ENCODE results near the gene AUH. TPM values are rescaled to one million over a fixed set of nuclear protein-coding genes. Genes with fewer than 3 reads are reported as not detected.

The AUH gene
- total RNA-seq, 1 donor from 2014 or later = 28.8 TPM

DNA sequence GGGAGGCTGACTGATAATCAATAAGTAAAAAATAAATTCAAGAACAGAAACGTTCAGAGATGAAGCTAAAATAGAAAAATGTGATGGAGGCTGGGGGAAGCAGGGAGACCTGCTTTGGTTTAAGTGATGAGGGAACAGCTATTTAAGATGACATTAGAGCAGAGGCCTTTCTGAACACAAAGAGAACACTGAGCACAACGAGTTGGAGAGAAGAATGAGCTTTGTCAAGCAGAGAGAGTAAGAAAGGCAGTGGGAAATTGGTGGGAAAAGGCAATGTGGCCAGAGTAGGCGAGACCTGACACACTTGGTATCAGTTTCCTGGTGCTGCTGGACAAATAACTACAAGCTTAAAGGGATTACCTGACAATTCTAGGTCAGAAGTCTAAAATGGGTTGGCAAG is 20.0 kb downstream of the AUH start:
- intact Hi-C loops (cut with micrococcal nuclease) = no loop called here

DNA sequence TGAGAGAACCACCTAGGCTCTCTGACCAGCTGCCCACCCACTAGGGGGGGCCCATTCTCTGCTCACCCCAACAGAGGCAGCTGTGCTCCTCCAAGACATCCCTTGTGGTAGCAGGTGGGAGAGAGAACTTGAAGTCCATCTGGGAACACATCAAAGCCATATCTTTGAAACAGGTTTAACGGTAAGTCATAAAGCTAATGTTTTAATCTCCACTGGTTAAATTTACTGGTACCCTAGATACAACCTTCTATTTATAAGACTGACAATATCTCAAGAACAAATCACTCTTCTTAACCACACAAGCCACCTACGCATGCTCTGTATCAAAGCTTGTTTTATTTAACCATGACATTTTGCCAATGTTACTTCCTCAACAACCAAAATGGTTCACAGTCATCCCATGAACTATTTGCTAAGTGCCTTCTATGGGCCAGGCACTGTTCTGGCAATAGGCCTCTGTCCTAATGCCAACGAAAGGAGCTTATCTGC is 20.4 kb downstream of the AUH start:
- intact Hi-C loops (cut with micrococcal nuclease) = no loop called here

DNA sequence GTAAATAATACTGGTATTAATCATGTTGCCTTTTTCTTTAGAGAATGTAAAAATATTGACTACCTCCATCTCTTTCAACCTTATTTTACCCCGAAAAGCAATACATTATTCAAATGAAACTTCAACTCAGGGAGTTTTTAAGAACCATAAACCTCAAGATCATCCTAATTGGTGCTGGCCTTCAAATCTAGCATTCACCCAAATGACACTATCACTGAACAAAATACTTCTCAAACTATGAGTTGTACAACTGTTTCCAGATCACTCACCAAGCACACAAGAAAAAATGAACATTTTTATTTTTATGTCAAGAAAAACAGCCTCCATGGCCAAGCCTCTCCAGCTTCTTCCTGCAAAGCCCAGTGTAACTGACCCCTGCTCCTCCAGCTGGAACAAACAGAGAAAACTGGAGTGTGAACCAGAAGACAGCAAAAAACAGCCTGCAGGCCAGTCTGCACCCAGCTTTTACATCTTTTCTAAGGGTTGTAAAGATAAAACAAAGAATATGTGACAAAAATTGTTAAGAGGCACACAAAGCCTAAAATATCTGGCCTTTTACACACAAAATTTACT is 21.2 kb downstream of the AUH start:
- intact Hi-C loops (cut with micrococcal nuclease) = no loop called here

DNA sequence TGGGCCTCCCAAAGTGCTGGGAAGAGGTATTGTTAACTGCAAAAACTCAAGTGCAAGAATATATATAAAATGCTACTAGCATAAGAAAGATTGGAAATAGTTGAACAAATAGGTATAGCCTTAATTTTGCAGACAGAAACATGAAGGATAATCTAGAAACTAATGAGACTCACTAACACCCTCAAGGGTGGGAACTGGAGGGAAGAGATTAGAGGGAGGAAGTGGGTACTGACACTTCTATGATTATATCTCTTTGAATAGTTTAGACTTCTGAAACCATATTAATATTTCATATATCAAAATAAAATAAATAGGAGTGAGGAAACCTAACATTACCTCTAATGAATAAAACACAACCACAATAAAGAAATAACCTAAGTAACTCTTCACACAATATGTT is 23.0 kb downstream of the AUH start:
- intact Hi-C loops (cut with micrococcal nuclease) = no loop called here

DNA sequence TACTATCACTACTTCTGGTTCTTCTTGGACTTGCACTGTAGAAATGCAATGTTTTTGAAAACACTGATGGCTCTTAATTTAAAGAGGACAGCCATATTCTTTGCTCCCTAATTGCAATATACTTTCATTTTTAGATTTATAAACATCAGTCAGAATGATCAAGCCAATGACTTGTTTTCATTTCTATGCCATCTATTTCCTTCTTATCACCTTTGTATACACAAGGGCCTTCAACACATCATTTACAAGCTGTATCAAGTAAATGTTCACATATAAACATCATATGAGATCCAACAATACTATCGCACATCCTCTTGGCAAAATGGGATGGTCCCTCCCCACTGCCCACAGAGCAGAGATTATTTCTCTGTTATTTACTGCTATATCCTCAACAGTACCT is 24.9 kb downstream of the AUH start:
- intact Hi-C loops (cut with micrococcal nuclease) = no loop called here

DNA sequence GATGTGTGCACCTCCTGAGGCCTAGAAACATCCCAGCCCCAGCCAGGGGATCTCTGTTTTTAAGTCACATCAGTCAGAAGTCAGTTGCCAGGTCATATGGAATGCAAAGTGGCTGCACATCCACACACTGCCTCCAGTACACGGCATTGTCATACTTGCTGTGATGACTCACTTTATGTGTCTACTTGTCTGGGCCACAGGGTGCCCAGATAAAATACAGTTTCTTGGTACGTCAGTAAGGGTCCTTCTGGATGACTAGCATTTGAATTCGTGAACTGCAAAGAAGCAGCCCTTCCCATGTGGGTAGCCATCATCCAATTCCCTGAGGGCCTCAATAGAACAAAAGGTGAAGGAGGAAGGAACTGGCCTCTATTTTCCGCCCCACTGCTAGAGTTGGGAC is 27.7 kb downstream of the AUH start:
- intact Hi-C loops (cut with micrococcal nuclease) = no loop called here

DNA sequence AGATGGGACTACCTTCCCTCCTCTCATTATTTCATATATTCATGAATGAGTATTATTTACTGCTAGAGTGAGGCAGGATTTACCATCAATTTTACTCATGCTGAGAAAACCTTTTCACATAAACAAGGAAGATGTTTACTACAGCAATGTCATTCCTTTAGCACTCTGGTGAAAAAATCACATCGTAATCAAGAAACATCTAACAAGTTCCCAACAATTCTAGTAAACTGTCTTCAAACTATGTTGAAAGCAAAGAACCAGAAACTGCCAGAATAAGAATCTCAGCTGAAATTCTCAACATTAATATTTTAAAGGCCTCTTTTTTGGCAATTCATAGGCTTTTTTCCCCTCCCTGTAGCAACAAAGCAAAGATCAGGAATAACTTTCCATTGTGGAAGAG is 28.2 kb downstream of the AUH start:
- intact Hi-C loops (cut with micrococcal nuclease) = no loop called here

DNA sequence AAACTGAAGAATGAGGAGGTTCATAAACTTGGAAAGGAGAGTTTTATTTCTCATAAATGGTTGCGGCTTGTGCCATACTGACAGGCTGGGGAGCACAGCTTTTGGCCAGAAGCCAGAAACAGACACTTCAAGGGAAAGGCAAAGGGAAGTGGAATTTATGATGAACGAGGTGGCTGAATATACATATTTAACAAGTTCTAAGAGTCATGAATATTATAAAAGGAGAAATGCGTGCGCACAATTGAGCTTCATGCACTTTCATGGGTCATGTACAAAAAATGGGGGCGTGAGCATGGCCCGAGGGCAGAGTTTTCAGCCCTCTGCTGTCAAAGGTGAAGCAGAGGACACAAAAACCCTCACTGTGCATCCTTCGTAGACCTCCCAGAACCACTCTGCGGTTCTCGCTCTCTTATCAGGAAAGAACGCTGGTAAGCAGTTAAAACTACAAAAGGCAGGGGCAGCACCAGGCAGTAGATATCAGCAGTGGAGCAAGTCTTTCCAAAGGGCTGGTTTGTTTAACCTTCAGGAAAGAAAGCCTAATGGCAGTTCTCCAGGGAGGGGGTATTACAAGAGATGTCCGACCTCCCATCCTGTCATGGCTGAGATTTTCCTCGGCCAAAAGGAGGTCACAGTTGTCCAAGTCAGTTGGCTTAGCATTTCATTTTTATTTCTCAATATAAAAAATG is 29.0 kb downstream of the AUH start:
- intact Hi-C loops (cut with micrococcal nuclease) = no loop called here

DNA sequence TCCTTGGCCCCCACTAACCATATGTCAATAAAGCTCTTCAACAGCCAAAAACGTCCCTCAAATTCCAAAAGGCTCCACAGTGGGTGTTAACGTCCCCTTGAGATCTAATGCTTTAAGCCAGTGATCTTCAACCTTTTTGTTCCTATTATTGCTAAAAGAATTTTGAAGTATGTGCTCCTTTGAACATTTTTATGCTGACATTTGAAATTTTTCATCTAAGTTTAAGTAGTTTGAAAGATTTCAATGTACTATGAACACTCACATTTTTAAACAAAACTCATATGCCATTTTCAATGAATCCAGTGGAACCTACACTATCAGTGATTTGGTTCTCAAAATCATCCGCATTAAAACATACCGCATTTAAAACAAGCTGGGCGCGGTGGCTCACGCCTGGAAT is 29.9 kb downstream of the AUH start:
- intact Hi-C loops (cut with micrococcal nuclease) = no loop called here

DNA sequence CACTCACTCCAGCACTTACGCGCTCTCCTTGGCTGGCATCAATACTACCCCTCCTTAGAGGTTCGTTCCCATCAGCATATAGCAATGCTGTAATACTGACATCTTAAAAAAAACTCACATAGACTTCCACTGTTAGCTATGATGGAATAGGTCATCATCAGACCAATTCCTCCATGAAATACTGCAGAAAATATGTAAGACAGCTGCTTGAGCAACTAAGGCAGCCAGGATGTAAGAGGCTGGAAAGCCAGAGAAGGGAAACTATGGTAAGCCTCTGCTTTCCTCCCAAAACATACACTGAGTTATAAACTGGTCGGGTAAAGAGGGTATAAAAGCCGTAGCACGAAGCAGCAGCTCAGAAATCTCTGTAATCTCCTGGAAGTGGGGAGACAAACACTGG is 33.5 kb downstream of the AUH start:
- intact Hi-C loops (cut with micrococcal nuclease) = no loop called here

DNA sequence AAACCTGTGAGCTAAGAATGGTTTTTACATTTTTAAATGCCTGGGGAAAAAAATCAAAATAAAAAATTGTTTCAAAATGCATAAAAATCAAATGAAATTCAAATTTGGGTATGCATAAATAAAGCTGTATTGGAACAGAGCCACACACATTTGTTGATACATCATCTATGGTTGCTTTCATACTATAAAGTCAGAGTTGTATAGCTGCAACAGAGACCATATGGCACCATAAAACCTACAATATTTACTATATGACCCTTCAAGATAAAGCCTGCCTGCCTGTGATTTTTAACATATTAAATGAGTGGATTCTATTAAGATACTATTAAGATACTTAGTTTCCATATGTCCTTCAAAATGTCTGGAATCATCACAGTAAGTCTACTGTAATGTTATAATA is 40.0 kb downstream of the AUH start:
- intact Hi-C loops (cut with micrococcal nuclease) = no loop called here

DNA sequence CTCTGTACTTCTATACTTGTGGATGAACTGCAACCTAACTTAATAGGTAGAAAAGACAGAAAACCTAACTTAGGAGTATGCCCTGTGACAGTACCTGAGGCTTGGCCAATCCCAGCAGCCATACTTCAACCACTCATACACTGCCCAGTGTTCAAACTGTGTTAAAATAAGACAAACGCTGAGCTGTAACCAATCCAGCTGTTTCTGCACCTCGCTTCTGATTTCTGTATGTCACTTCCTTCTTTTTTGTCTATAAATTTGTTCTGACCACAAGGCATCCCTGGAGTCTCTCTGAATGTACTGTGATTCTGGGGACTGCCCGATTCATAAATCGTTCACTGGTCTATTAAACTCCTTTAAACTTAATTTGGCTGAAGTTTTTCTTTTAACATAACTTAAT is 41.4 kb downstream of the AUH start:
- intact Hi-C loops (cut with micrococcal nuclease) = no loop called here

DNA sequence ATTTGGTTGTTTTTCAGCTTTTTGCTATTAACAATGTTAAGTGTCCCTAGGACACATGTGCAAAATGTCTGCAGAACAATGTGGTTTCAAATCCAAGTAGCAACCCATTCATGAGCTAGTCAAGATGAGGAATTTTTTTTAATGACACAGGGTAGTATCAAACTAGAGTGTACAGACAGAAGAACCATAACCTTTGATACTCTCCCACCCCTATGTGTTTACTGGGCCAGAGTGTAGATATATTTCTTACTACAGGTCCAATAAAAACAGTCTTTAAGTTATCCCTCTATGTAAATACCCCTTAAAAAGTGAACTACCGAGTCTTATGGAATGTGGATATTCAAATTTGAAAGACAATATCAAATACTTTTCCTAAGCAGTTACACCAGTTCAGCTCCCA is 45.6 kb downstream of the AUH start:
- intact Hi-C loops (cut with micrococcal nuclease) = no loop called here

DNA sequence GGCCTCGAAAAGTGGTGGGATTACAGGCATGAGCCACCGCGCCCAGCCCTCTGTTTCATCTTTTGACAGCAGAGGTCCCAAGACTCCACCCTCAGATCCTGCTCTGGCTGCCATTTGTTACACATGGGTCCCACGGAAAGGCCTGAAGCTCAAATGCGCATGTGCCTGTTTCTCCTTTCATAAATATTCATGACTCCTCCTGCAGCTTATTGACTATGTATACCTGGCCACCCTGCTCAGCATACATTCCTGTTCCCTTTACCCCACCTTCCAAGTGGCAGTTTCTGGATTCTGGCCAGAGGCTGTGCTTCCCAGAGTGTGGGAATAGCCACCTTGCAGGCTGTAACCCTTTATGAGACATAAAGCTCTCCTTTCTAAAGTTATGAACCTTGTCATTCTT is 46.5 kb downstream of the AUH start:
- intact Hi-C loops (cut with micrococcal nuclease) = no loop called here

DNA sequence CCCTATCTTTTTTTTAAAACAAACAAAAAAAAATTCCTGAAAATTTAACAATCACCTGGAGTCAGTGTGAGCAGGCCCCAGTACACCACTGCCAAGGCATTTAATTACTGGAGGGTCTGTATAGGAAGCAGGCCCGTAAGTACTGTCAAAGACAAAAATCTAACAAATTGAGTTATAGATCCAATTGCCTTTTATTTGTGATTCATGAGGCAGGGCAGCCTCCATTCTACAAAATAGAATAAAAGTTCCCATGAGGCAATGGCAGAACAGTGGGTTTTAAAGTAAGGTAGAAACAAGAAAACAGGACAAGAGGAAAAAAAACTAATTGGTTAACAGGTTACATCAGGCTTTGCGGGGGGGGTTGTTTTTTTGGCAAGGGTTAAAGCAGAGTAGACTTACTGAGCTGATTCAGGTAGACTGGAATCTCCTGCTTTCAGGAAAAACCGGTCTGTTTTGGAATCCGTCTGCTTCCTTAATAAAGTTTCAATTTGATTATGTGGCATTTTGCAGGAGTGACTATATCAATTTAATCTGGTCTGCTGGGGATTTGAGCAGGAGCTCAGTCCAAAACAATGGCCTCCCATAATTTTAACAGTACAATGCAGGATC is 48.9 kb downstream of the AUH start:
- intact Hi-C loops (cut with micrococcal nuclease) = no loop called here

DNA sequence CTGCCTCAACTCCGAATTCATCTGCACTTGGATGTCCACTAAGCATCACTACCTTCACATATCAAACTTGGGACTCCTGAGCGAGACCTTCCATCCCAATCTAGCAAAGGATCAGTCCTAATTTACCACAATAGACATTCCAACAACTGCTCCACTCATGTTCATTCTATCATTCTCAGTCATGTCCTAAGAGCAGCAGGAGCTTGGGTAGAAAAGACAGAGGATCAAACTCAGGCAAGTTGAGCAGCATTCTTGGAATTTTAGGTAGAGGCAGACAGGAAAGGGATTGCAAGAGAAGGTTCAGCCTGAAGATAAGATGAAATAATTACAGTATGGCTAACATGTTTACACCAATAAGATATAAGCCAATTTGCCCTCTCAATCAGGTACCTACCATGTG is 51.7 kb downstream of the AUH start:
- intact Hi-C loops (cut with micrococcal nuclease) = no loop called here

DNA sequence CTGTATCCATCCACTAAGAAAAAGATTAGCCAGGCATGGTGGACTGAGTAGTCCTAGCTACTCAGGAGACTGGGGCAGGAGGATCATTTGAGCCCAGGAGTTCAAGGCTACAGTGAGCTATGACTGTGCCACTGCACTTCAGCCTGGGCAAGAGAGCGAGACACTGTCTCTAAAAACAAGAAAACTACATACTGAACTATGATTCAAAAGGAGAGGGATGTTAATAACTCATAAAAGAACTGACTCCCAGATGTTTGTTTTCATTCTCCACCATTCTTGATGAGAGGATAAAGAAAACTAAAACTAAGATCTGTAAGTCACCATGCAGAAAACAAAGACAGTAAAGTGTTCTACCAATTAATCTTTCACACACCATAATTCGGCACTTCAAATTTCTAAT is 53.5 kb downstream of the AUH start:
- intact Hi-C loops (cut with micrococcal nuclease) = no loop called here

DNA sequence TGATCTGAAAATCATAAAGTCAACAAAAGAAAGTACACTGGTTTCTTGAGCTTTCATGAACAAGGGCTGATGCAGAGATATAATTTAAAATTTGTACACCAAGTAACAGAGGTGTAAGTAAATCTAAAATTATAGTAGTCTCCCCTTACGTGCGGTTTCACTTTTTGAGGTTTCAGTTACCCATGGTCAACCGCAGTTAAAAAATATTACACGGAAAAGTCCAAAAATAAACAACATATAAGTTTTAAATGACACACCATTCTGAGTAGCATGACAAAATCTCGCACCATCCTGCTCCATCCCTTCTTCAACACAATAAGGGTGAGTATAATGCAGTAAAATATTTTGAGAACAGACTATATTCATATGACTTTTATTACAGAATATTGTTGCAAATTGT is 54.4 kb downstream of the AUH start:
- intact Hi-C loops (cut with micrococcal nuclease) = no loop called here

DNA sequence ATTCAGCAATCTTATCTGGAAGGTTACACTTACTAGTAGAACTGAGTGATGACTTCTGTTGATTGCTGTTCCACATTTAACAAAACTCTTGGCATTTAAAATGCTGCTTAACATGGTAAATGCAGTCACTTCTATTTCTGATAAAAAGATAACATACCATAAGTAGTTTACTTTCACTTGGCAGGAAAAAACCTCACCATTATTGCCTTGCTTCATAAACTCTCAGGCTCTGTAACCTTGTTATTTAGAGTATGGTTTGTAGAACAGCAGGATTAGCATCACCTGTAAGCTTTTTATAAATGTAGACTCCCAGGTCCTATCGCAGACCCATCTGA is 55.5 kb downstream of the AUH start:
- intact Hi-C loops (cut with micrococcal nuclease) = no loop called here

DNA sequence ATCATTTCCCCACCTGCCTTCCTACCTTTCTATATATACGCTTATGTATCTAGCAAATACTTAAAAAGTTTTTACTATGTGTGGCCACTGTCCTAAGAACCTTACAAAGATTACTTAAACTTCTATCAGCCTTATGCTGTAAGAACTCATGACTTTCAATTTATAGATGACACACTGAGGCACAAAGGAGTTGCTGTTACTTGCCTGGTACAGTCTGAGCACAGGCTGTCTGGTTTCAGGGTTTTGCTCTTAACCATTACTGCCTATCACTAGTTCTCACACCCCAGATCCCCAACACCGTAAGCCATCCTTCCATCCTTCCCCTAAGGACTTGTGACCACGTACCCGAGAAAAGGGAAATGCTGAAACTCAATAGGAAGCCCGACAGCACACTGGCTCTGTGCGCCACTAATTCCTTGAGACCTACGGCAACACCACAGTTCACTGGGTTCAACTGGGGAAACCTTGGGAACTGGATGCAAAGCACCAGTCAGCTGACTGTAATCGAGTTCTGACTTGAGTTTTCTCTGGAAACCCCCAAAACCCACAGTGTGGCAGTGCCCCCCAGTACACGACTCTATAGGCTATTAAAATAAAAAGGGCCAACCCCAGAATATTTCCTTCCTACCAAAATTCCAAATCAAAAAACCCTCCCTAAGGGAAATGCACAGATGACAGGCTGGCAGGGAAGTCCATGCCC is 56.0 kb downstream of the AUH start:
- intact Hi-C loops (cut with micrococcal nuclease) = no loop called here

DNA sequence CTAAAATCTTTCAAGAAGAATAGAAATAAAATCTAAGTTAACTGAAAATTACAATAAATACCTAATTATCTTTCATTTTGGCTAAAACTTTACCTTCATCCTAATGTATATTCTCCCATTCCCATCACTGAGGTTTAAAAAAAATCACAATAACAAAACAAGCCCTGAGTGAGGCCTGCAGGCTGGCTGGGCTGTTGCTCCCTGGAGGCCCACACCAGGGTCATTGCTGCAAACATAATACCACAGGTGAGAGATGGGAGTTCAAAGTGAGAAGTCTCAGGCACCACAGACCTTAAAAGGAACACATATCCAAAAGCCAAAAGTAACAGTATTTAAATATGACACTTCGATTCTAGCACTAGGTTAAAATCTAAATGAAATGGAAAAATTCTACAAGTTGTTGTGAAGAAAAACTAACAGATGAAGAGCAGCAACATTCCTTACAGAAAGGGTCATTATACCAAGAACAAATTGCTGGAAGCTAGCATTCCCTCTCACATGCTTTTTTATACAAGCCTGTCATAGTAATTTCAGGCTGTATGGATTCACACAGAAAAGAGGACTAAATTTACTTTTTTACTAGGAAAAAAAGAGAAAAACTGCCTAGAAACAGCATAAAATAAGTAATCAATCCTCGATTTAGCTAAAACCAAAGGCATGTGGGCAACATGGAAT is 57.8 kb downstream of the AUH start:
- intact Hi-C loops (cut with micrococcal nuclease) = no loop called here

DNA sequence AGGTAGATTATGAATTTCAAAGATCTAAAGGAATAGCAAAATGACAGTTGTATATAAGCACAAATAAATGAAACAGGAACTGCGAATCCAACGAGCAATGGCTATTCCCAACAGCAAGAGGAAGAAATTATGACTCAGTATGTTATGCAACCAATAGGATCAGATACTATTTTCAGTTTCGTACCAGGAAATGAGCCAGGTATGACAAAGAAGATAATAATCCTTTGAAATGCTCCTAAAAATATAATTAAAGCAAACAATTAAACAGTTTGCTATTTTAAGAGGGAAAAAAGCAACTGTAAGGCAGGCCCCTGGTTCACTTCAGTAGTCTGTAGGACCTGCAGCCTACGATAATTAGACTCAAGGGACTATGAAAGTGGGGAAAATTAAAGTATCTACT is 58.9 kb downstream of the AUH start:
- intact Hi-C loops (cut with micrococcal nuclease) = no loop called here

Measured in T-helper 1 cell treated with Interleukin-12 subunit alpha and Interleukin-12 subunit beta and Interleukin-4 antibody, amounts not matched to agents 30 ng/mL and 1 ng/mL, for 36 hours (primary cell).